ENCODE measurements around the gene ARMC9. TPM values are rescaled to one million over a fixed set of nuclear protein-coding genes. Genes with fewer than 3 reads are reported as not detected.

ARMC9 gene
- total RNA-seq (2021) (14.3 and 14.9 TPM in 2 replicates), Bru-seq, nascent RNA (percentile 48 among the genes with signal in this experiment), BruChase-seq, experiment 1, labeled RNA remaining after a 2-hour chase (percentile 47 among the genes with signal in this experiment), BruChase-seq, experiment 2, labeled RNA remaining after a 6-hour chase (percentile 47 among the genes with signal in this experiment)
- long read RNA-seq, transcript ARMC9-201 (21 exons, 2,300 nt): major isoform, 15 of 59 reads
- long read RNA-seq, partial matches to known transcripts: 22 of 59 reads
- long read RNA-seq, other reads (novel, unspliced or antisense): 22 of 59 reads

- no peaks in the 10 kb centered on the region for H3K27me3 ChIP-seq (replicated peaks; ENCODE audit: insufficient read depth, low read depth, low read length, poor library complexity)
- ChIA-PET CTCF (interaction anchor here (0.6 kb wide), 2 partner anchors 94 to 253 kb away, joined by 3 read pairs; no protein-coding TSS in a partner anchor), POLR2A (ENCODE audit: low non-redundant PET) (no interaction called here)
- intact Hi-C loops (cut with micrococcal nuclease; ENCODE audit: unreplicated experiment): no loop called here
- H3K27ac ChIP-seq (ENCODE audit: low read depth, low read length, poor library complexity, severe bottlenecking): peak within 1 kb of the TSS; percentile 8
- peaks cover 5% of the 10 kb centered on the region for H3K4me1 ChIP-seq (ENCODE audit: insufficient read depth, low read length, poor library complexity, severe bottlenecking)
- H3K4me3 ChIP-seq (ENCODE audit: low read depth, low read length, poor library complexity, severe bottlenecking): peak within 1 kb of the TSS; percentile 67
- peak; percentile 82 for DNase-seq (ENCODE audit: low spot score)
- TSS peak; percentile 65 for BruUV-seq (replicated peaks)
- H3K9me3 ChIP-seq (ENCODE audit: low read depth, low read length, poor library complexity, severe bottlenecking): no peaks in the 10 kb centered on the region
- H3K36me3 ChIP-seq (ENCODE audit: insufficient read depth, low read length, poor library complexity, severe bottlenecking): no peaks in the 10 kb centered on the region
- TF ChIP-seq, protein P1, sequence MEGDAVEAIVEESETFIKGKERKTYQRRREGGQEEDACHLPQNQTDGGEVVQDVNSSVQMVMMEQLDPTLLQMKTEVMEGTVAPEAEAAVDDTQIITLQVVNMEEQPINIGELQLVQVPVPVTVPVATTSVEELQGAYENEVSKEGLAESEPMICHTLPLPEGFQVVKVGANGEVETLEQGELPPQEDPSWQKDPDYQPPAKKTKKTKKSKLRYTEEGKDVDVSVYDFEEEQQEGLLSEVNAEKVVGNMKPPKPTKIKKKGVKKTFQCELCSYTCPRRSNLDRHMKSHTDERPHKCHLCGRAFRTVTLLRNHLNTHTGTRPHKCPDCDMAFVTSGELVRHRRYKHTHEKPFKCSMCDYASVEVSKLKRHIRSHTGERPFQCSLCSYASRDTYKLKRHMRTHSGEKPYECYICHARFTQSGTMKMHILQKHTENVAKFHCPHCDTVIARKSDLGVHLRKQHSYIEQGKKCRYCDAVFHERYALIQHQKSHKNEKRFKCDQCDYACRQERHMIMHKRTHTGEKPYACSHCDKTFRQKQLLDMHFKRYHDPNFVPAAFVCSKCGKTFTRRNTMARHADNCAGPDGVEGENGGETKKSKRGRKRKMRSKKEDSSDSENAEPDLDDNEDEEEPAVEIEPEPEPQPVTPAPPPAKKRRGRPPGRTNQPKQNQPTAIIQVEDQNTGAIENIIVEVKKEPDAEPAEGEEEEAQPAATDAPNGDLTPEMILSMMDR (conservative IDR thresholded peaks at IDR 0.05; ENCODE audit: low read depth, low read length): no peak
- no peak for TF ChIP-seq EZH2 (IDR thresholded peaks at IDR 0.05; ENCODE audit: borderline replicate concordance, low read depth, low read length, poor library complexity, severe bottlenecking)
Observed at GRCh38 chr2:231198291-231199173, at the start of gene ARMC9. Gene ARMC9, plus strand, starts transcription at chr2:231198631. Its CDS starts 7,608 bp downstream, at chr2:231206239.

- POLR2A ChIA-PET (ENCODE audit: low non-redundant PET): no interaction called here
- BruUV-seq (replicated peaks): no TSS peak
- Histone ChIP-seq H3K27ac (ENCODE audit: low read depth, low read length, poor library complexity, severe bottlenecking) (no peak overlapping the region), H3K9me3 (ENCODE audit: low read depth, low read length, poor library complexity, severe bottlenecking) (no peaks in the 10 kb centered on the region), H3K36me3 (ENCODE audit: insufficient read depth, low read length, poor library complexity, severe bottlenecking) (peaks cover 37% of the 10 kb centered on the region), H3K4me3 (ENCODE audit: low read depth, low read length, poor library complexity, severe bottlenecking) (no peak overlapping the region), H3K27me3 (replicated peaks; ENCODE audit: insufficient read depth, low read depth, low read length, poor library complexity) (no peaks in the 10 kb centered on the region), H3K4me1 (ENCODE audit: insufficient read depth, low read length, poor library complexity, severe bottlenecking) (no peaks in the 10 kb centered on the region)
- DNase-seq (ENCODE audit: low spot score): no peak
- intact Hi-C loops (cut with micrococcal nuclease; ENCODE audit: unreplicated experiment): no loop called here
- CTCF ChIA-PET: no interaction called here
- TF ChIP-seq, protein P1 (conservative IDR thresholded peaks at IDR 0.05; ENCODE audit: low read depth, low read length): no peak
- TF ChIP-seq EZH2 (IDR thresholded peaks at IDR 0.05; ENCODE audit: borderline replicate concordance, low read depth, low read length, poor library complexity, severe bottlenecking): no peak
Observed at GRCh38 chr2:231152800-231153557, 45.5 kb upstream of the ARMC9 start.

DNA sequence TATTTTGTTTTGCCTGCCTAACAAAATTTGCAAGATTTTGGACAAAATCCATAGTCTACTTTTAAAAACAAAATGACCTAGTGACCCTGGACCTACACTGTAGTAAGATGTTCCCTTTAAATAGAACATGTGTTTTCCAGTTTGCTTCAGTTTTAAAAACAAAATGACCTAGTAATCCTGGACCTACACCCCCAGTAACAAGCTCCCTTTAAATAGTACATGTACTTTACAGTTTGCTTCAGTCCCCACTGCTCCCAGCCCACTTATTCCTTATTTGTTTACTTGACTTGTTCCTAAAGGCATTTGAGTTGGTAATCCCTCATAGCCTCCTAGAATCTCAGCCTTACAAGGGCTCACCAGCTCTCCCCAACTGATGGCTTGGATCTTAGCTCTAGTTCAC, 39.1 kb upstream of the ARMC9 start:
- no peak for TF ChIP-seq EZH2 (IDR thresholded peaks at IDR 0.05; ENCODE audit: borderline replicate concordance, low read depth, low read length, poor library complexity, severe bottlenecking)
- TF ChIP-seq, protein P1 (conservative IDR thresholded peaks at IDR 0.05; ENCODE audit: low read depth, low read length): no peak
- no peaks in the 10 kb centered on the region for H3K27me3 ChIP-seq (replicated peaks; ENCODE audit: insufficient read depth, low read depth, low read length, poor library complexity)
- no peak overlapping the region for H3K27ac ChIP-seq (ENCODE audit: low read depth, low read length, poor library complexity, severe bottlenecking)
- POLR2A ChIA-PET (ENCODE audit: low non-redundant PET): no interaction called here
- CTCF ChIA-PET: no interaction called here
- H3K4me1 ChIP-seq (ENCODE audit: insufficient read depth, low read length, poor library complexity, severe bottlenecking): no peaks in the 10 kb centered on the region
- H3K36me3 ChIP-seq (ENCODE audit: insufficient read depth, low read length, poor library complexity, severe bottlenecking): peaks cover 37% of the 10 kb centered on the region
- DNase-seq (ENCODE audit: low spot score): no peak
- no peak overlapping the region for H3K4me3 ChIP-seq (ENCODE audit: low read depth, low read length, poor library complexity, severe bottlenecking)
- intact Hi-C loops (cut with micrococcal nuclease; ENCODE audit: unreplicated experiment): no loop called here
- H3K9me3 ChIP-seq (ENCODE audit: low read depth, low read length, poor library complexity, severe bottlenecking): no peaks in the 10 kb centered on the region
- BruUV-seq (replicated peaks): no TSS peak
